ENCODE data around the gene PWWP2A.
"Not testable (repeated sequence)": the region's sequence is repeated elsewhere in the genome, so short reads cannot be mapped to it uniquely, and the experiment has no call there.

PWWP2A gene, protein sequence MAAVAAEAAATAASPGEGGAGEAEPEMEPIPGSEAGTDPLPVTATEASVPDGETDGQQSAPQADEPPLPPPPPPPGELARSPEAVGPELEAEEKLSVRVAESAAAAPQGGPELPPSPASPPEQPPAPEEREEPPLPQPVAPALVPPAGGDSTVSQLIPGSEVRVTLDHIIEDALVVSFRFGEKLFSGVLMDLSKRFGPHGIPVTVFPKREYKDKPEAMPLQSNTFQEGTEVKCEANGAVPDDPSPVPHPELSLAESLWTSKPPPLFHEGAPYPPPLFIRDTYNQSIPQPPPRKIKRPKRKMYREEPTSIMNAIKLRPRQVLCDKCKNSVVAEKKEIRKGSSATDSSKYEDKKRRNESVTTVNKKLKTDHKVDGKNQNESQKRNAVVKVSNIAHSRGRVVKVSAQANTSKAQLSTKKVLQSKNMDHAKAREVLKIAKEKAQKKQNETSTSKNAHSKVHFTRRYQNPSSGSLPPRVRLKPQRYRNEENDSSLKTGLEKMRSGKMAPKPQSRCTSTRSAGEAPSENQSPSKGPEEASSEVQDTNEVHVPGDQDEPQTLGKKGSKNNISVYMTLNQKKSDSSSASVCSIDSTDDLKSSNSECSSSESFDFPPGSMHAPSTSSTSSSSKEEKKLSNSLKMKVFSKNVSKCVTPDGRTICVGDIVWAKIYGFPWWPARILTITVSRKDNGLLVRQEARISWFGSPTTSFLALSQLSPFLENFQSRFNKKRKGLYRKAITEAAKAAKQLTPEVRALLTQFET

DNA sequence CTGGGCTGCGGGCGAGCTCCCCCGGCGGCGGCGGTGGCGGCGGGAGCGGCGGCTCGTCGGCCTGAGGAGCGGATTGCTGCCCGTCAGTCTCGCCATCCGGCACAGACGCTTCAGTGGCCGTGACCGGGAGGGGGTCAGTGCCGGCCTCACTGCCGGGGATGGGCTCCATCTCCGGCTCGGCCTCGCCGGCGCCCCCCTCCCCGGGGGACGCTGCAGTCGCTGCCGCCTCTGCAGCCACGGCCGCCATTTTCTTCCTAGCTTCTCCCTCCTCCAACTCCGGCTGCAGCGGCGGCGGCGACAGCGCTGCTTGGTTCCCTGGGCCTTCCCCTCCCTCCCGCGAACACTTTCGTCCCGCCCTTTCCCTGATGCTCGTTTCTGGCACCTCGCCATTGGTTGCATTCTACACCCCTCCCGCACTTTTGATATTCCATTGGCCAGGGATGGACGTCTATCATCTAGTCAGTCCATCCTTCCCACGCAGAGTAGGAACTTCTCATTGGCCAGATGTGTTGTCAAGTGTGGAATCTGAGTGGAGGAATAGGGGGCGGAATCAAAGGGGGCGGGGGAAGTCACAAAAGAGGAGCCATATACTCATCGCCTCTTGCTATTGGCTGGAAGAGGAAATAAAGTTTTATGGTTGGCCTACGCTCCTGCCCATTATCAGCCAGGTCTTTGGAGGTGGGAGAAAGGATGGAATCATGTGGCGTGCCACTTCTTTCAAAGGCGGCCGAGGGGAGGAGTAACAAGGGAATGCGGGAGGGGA, at the start of gene PWWP2A:
PWWP2A (minus strand) TSS at position 309 of the 763 bp plus-strand sequence; CDS start at position 247, 62 bp downstream.
- DNase-seq: peak; percentile 95

DNA sequence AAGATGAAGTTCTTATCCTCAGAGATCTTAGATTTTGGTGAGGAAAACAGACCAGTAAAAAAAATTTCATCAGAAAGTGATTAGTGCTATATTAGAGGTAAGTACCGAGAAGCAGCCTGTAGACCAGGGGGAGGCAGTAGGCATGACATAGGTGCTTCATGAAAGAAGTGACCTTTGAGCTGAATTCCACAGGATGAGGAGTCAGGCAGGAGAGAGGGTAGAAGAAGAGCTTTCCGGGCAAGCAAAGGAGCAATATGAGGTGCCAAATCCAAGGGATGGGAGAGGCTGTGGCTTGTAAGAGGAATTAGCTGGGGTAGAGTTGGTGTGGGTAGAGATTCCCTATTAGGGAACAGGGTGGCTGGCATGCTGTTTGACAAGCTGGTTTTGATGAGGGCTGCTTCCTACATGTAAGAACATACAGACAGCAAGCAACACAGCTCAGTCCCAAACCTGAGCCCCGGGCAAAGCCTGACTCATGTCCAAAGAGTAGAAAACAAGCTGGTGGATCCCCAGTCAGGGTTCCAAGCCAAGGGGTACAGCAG, 48.4 kb upstream of the PWWP2A start:
- DNase-seq: no peak

DNA sequence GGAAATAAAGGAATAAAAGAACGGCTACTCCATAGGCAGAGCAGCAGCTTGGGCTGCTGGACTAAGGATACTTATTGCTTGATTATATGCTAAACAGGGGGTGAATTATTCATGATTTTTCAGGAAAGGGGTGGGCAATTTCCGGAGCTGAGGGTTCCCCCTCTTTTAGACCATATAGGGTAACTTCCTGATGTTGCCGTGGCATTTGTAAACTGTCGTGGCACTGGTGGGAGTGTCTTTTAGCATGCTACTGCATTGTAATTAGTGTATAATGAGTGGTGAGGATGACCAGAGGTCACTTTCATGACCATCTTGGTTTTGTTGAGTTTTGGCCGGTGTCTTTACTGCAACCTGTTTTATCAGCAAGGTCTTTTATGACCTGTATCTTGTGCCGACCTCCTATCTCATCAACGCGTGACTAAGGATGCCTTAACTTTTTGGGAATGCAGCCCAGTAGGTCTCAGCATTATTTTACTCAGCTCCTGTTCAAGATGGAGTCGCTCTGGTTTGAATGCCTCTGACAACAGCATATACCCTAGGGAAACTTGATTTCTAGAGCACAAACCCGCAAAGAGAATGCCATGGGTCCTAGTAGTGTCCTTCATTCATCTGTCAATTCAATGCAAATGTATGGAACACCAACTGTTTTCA, 47.8 kb upstream of the PWWP2A start:
- DNase-seq: no peak

DNA sequence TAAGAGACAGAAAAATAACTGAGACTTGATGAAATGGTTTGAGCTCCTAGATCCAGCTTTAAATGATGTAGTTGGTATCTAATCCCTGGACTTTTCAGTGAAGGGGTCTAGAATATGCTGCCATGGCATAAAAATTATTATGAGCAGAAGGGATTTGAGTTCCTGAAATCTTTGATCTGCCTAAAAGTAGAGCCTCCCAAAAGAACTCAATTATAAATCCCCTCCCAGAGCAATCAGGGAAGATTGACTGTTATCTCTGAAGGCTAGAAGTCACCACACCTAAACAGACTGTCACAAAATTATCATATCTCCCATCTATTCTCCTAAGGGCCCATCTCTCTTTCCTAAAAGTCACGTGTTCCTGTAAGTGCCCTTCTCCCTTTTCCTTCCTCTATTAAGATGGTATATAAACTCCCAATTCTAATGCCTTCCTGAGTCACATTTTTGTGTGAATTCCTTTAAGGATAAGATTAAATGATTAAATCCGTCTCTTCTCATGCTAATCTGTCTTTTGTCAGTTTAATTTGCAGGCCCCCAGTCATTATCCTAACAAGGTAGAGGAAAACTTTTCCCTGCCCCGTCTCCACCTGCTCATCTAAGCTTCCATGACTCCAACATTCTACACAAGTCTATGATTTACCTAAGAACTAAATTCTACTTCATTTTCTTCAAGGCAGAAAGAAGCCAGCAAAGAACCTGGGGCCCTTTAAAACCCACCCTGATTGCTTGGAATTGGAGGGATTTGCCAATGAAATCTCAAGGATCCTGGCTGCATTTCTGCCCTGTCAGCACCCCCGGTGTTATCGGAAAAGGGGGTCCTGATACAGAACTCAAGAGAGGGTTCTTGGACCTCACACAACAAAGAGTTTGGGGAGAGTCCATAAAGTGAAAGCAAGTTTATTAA, 47.1 kb upstream of the PWWP2A start:
- no peak for DNase-seq

DNA sequence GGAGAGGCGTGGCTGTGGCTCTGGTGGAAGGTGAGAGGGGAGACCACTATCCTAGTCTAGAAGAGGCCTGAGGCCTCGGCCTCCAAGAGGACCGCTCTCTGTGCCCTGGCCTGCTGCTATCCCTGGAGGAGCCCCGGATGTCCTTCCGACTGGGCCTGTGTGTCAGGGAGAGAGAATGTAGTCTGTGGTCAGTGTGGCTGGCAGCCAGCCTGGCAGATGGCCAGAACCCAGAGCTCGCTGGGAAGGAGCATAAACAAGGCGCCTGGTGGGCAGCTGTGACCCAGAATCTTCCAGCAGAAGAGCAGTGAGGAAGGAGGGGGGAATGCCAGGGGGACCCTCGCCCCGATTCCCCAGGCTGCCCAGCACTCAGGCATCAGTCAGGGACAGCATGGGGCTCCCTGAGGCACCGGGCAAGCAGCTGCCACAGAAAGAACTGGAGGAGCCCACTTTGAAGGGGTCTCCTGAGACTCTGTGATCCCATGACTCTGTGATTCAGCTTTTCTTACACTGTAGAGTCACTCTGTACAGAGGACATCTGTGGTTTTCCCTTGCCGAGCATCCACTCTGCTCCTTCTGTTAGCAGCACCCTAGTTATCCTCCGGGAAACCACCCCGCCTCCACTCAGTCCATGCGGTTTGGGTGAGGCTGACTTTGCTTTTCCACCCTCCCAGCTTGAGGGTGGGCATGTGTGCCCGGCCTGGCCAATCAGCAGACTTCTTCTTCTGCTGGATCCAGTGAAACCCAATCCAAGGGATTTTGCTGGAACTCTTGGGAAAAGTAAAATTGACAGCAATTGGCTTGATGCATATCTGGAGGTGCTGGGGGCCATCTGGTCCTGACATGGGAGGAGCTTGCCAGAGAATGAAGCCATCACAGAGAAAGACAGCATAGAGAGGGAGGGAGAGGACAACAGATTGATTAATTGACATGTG, 46.2 kb upstream of the PWWP2A start:
- DNase-seq: no peak

DNA sequence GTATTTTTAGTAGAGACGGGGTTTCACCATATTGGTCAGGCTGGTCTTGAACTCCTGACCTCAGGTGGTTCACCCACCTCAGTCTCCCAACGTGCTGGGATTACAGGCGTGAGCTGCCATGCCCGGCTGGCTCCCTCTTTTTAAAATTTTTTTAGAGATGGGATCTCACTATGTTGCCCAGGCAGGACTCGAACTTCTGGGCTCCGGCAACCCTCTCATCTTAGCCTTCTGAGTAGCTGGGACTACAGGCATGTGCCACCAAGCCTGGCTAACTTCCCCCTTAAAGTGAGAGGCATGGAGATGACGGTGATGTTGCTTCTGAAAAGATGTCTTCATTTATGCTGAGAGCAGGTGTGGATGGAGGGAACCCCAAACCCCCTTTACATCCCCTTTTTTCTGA, 43.7 kb upstream of the PWWP2A start:
- no peak for DNase-seq

DNA sequence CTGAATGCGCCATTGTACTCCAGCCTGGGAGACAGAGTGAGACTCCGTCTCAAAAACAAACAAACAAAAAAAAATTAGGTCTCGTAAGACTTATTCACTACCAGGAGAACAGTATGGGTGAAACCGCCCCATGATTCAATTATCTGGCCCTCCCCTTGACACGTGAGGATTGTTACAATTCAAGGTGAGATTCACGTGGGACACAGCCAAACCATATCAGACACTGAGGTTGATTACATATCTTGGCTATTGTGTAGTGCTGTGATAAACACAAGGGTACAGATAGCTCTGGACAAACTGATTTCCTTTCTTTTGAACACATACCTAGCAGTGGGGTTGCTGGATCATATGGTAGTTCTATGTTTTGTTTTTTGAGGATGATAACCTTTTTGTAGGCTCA, 42.4 kb upstream of the PWWP2A start:
- DNase-seq: no peak

DNA sequence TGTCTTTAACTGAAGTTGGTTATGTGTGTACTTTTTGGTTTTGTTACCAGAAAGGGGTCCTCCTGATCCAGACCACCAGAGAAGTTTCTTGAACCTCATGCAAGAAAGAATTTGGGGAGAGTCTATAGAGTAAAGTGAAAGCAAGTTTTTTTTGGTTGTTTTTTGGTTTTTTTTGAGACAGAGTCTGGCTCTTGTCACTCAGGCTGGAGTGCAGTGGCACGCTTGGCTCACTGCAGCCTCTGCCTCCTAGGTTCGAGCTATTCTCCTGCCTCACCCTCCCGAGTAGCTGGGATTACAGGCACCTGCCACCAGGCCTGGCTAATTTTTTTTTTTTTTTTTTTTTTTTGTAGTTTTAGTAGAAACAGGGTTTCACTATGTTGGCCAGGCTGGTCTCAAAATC, 41.6 kb upstream of the PWWP2A start:
- not testable (repeated sequence) for DNase-seq

DNA sequence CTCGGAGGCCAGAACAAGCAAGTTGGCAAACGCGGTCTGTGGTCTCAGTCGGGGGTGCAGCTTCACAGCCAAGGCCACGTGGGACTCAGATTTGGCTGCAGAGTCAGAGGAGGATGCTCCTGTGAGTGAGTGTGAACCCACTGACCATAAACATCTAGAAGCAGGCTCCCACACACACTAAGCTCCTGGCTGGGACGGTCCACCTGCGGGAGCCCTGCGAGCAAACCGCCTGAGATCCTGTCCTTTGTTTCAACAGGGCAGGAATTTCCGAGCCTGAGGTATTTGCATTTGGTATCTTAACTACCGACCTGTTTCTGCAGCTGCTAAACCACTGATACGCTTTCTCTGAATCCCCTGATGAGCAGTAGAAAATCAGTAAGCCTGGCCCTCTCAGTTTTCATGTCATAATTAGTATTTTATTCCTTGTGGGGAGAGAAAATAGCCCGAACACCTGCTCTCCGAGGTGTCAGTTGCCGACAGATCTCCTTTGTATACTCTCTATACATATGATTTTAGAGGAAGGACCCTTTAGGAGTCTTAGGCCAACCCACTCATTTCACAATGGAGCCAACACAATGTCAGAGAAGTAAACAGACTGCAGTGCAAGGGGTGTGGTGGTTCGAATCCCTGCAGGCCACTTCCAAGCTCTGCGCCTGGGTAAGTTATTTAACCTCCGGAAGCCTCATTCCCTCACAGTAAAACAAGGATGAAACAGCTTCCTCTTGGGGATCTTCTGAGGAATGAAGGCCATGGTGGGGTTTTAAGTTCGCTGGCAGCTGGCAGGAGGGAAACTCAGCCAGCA, 40.9 kb upstream of the PWWP2A start:
- DNase-seq: no peak

DNA sequence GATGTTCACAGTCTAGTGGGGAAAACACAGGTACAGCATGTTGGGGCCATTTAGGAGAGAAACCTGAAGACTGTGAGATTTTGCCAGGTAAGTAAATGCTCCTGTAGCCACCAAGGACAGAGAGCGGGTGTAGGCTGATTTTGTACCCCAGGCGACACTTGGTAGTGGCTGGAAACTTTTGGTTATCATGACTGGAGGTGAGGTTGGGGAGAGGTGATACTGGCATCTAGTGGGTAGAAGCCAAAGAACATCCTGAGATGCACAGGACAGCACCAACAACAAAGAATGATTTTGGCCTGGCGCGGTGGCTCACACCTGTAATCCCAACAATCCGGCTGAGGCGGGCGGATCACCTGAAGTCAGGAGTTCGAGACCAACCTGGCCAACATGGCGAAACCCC, 38.8 kb upstream of the PWWP2A start:
- no peak for DNase-seq

DNA sequence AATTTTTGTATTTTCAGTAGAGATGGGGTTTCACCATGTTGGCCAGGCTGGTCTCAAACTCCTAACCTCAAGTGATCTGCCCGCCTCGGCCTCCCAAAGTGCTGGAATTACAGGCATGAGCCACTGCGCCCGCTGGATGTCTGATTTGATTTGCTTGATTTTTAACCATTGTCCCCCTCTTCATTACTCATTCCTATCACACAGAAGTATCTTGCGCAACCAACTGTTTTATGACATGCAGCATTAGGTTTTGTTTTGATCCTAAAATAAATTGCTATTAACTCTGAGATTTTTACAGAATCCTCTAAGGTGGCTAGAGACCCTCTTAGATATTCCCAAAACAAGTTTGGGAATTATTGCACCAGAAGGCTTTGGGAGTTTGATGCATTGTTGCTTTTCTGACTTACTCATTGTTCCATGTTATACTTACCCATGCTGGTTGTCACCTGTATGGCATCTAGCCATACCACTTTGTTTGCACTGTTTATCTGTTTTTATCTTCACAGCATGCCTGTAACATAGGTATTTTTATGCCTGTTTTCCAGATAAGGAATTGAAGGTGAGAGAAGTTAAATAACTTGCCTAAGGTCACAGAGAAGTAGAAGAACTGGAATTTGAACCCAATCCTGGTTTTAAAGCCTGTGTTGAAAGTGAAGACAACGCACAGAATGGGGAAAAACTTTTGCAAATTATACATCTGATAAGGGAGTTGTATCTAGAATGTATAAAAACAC, 35.9 kb upstream of the PWWP2A start:
- DNase-seq: no peak

DNA sequence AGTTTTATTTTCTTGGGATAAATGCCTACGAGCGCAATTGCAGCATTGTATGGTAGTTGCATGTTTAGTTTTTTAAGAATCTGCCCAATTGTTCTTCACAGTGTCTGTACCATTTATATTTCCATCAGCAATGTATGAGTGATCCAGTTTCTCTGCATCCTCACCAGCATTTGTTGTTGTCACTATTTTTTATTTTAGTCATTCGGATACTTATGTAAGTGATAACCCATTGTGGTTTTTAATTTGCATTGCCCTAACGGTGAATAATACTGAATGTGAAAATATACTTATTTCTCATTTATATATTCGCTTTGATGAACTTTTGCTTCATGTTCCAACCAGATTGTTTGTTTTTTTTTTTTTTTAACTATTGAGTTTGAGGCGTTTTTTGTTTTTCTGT, 33.7 kb upstream of the PWWP2A start:
- DNase-seq: no peak

DNA sequence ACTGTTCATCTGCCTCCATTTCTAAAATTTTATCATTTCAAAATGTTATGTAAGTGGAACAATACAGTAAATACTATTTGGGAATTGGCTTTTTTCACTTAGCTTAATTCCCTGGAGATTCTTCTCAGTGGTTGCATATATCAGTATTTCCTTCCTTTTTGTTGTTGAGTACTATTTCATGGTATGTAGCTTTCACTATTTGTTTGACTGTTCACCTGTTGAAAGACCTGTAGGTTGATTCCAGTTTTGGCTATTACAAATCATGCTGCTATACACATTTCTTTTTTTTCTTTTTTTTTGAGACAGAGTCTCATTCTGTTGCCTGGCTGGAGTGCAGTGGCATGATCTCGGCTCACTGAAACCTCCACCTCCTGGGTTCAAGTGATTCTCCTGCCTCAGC, 33.0 kb upstream of the PWWP2A start:
- DNase-seq: no peak

DNA sequence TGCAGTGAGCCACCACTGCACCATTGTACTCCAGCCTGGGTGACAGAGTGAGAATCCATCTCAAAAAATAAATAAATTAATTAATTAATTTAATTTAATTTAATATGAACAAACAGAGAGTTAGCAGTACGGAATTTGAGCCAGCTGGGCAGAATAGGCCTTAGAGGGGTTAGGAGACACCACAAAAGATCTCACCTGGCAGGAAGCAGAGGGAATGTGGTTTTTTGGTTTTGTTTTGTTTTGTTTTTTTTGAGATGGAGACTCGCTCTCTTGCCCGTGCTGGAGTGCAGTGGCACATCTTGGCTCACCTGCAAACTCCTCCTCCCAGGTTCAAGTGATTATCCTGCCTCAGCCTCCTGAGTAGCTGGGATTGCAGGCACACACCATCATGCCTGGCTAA, 31.8 kb upstream of the PWWP2A start:
- no peak for DNase-seq

DNA sequence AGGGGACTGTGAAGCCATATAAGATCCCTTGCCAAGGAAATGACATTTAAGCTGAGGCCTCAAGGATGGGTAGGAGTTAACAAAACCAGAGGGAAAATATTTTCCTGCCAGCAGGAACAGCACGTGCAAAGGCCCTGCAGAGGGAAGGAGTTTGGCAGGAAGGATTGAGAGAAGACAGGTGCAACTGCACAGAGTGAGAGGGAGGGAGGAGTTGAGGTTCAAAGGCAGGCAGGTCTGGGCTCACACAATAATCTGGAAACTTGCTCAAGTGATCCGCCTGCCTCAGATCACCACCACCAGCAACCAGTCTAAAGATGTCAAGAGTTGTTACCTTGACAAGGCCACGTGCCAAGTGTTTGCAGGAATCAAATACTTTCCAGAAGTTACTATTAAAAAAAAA, 31.1 kb upstream of the PWWP2A start:
- DNase-seq: no peak

DNA sequence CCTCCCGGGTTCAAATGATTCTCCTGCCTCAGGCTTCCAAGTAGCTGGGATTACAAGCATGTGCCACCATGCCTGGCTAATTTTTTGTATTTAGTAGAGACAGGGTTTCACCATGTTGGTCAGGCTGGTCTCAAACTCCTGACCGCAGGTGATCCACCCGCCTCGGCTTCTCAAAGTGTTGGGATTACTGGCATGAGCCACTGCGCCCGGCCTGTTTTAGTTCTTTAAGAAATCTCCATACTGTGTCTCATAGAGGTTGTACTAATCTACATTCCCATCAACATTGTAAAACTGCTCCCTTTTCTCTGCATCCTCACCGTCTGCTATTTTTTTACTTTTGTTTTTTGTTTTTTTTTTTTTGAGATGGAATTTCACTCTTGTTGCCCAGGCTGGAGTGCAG, 25.2 kb upstream of the PWWP2A start:
- DNase-seq: not testable (repeated sequence)

DNA sequence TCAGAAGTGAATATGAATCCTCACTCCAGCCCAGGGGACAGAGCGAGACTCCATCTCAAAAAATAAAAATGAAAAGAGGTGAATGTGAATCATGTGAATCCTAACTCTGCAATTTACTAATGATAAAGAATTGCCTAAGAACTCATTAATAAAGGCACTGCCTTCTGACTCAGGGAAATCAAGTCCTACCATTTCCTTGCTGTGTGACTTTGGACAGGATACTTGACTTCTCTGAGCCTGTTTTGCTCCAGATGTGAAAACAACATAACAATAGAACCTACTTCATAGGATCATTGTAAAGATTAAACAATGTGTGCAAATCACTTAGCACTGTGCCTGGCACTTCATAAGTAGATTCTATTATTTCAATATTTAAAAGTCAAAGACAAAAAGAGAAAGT, 15.1 kb upstream of the PWWP2A start:
- no peak for DNase-seq

DNA sequence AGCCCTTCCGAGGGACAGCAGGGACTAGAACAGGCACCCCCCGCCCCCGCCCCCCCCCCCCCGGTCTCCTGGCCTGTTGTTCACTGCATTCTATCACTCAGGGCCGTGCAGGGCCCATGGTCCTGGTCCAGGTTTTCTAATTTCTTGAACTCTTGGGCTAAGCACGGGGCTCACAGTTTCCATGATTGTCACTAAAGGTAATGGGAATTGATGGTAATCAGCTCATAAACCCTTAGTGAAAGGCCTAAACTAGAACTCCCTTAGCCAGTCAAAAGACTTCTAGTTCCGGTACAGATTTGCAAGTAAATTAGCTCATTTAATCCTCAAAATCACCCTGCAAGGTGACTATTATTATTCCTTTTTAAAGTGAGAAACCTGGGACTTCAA, 14.7 kb upstream of the PWWP2A start:
- no peak for DNase-seq

Data from NK-92 treated with Interleukin-12 subunit alpha and Interleukin-12 subunit beta, amount 100 ng/mL, for 24 hours (cell line).